Stomach (tissue), 4 donors: ENCODE data around the gene CRTC3.

Source experiments
- CTCF ChIP-seq, 7 experiments: fragments of 450-650 bp in 4 of 7; fragments of 200-600 bp in 3 of 7; sonication (generic) in 3 of 7; IDR thresholded peaks; one replicate each; pipeline ENCODE4 v1.5.1; 2016 to 2019; ENCODE audit warnings: antibody characterized with exemption in 7 of 7, control low read depth in 2 of 7, mild to moderate bottlenecking in 1 of 7
- EP300 ChIP-seq: sonication (generic); formaldehyde crosslinking; IDR thresholded peaks from one replicate; pipeline ENCODE4 v1.6.1; 2017; ENCODE audit warnings: antibody characterized with exemption
- POLR2A ChIP-seq, 4 donors: fragments of 450-650 bp; IDR thresholded peaks; one replicate each; pipeline ENCODE4 v1.6.1; 2016; ENCODE audit warnings: antibody characterized with exemption in 4 of 4, control low read depth in 2 of 4, mild to moderate bottlenecking in 1 of 4, moderate library complexity in 1 of 4
- POLR2AphosphoS5 ChIP-seq, 3 donors: sonication (generic); formaldehyde crosslinking; IDR thresholded peaks; one replicate each; pipeline ENCODE4 v1.6.1; 2016; ENCODE audit warnings: antibody characterized with exemption in 3 of 3

GRCh38 chr15:90496791-90497190 lies 32.9 kb upstream of the CRTC3 start:
- no peak for TF ChIP-seq CTCF (IDR thresholded peaks at IDR 0.05)
- no peak for TF ChIP-seq POLR2A (IDR thresholded peaks at IDR 0.05)
- TF ChIP-seq EP300, result no peak
- no peak for TF ChIP-seq POLR2AphosphoS5 (IDR thresholded peaks at IDR 0.05)
